GM12892 (cell line): ENCODE results near the gene GYS2.

ENCODE experiments used
- DNase-seq: peaks from one replicate; pipeline ENCODE4 v3.0.0; 2011; ENCODE audit not compliant: insufficient read length
- FAIRE-seq: peaks from 2 replicates; lab custom pipeline; 2011; peaks lifted over from hg19 to GRCh38; lab: Jason Lieb, UNC
- POLR2A ChIP-seq: IDR thresholded peaks from 2 replicates; pipeline ENCODE4 v1.6.1; 2011; ENCODE audit warnings: low read depth, low read length, control low read depth
- POLR2AphosphoS5 ChIP-seq: IDR thresholded peaks from 2 replicates; pipeline ENCODE4 v1.6.1; 2011; ENCODE audit warnings: low read depth, low read length, control low read depth
- TAF1 ChIP-seq: IDR thresholded peaks from 2 replicates; pipeline ENCODE4 v1.6.1; 2011; ENCODE audit warnings: low read depth, mild to moderate bottlenecking, control low read depth, low read length, borderline replicate concordance

The GYS2 gene

DNA sequence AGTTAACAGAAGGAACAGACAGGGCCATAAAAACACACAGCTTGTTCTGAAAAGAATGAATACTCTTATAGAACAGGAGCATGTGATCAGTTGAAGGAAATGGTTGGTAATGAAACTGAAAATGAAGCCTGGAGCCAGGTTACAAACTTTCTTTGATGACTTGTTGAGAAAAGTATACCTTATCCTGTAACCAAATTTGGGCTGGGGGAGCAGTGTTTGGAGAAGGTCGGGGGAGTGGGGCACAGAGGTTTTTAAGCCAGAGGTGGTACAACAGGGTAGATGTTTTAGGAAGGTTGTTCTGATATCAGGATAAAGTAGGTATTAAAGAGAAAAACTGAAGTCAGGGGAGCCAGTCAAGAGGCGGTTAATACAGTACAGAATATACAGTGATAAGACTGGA lies 94.9 kb downstream of the GYS2 start:
- peak; percentile 81 for FAIRE-seq
- DNase-seq = peak; percentile 5
- TF ChIP-seq POLR2A = no peak

DNA sequence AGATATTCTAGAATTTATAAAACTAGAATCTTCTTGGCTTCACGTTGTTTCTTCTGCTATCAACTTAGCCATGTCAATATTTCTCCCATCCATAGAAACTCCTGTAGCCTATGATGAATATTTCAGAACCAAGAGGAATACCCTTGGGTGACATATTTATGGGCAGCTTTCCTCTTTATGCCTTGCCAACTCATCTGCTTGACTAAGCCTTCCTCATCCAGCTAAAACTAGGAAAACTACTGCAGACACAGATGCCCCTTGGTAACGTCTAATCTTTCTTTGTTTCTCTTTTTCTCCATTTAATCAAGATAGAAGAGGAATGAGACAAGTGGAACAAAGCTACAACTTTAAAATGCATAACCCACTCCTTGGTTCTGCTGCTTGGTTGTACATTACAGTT lies 96.8 kb downstream of the GYS2 start:
- no peak for TF ChIP-seq POLR2A
- no peak for TF ChIP-seq POLR2AphosphoS5
- no peak for TF ChIP-seq TAF1
- FAIRE-seq = no peak
- no peak for DNase-seq

DNA sequence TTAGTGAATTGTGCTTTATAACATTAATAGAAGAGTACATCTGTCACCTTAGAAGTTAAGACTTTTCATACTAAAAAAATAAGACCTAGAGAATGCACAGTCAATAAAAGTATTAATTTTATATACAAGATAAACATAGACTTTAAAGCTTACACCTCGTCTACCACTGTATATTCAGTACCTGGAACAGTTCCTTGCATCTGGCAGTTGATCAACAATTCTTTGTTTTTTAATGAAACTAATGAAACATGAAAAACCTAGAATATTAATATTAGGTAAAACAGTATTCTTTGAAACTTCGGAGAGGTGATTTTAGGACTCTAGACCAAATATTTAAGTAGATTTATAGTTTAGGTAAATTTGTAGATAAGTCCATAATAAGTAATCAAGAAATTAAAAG lies 98.8 kb downstream of the GYS2 start:
- no peak for DNase-seq
- TF ChIP-seq TAF1 (no peak), POLR2A (no peak), POLR2AphosphoS5 (no peak)
- FAIRE-seq = no peak

DNA sequence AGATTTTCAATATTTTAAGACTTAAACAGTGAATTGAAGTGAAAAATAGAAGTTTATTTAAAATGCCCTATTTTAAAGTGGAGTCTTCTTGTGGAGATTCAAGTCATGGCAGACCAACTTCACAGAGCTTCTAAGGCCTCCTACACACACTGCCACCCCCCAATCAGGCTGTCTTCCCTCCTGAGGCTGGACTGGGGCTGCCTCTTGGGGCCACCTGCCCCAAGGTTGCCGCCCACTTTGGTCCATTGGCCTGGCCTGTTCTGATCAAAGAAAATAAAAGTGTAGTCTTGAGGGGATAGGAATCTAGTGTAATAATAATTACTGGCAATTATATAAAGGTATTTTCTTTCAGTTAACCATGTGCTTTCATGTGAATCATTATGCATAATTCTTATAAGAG lies 101.8 kb downstream of the GYS2 start:
- TF ChIP-seq POLR2AphosphoS5 (no peak), TAF1 (no peak), POLR2A (no peak)

DNA sequence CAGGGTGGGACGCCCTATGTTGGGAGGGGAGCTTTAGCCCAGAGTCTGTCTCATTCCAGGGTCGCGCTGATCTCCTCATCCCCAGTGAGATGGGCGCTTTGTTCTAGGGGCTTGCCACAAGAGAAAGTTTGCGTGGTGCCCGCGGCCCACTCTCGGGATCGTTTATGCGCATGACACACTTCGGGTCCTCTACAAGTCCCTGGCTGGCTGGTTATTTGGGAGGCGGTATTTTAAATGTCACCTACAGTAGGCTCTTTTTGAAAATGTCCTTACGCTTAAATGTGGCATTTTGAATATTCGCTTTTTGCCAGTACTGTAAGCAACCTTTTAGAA lies 102.5 kb downstream of the GYS2 start:
- DNase-seq = peak; percentile 2
- no peak for TF ChIP-seq TAF1
- no peak for TF ChIP-seq POLR2A
- no peak for TF ChIP-seq POLR2AphosphoS5

More for the DNA sequence above, 101.8 kb downstream of the GYS2 start:
- DNase-seq = no peak
- no peak for FAIRE-seq

DNA sequence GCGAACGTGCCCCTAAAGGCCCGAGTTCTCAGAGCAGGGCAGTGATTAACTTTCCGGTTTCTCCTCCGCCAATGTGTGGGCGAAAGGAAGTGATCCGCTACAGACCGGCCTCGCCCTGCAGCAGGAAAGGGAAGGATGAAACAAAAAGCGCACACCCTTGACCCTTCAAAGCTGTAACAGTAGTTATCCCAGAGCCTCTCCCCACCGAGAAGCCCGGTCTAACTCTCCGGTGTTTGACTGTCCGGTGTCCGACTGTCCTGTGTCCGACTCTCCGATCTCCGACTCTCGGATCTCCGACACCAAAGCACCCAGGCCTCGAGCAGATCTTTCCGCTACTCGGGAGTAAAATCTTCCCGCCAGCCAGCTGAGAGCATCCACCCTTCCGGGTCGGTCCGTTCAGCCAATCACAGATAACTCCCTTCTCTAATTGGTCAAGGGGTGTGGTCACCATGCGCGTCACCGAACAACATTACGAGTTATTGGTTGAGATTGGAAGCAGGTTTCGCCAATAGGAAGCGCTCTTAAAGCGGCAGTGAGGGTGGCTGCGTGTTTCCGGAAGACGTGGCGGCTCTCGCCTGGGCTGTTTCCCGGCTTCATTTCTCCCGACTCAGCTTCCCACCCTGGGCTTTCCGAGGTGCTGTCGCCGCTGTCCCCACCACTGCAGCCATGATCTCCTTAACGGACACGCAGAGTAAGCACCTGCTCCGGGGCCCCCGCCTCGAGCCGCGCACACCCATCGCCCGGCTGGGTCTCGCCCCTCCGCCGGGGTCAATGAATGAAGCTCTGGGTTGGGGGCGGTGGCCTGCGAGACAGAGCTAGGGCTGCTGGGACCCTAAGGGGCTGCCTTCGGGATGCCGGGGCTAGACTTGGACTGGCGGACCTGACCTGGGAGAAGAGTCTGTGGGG lies 103.1 kb downstream of the GYS2 start, which contains the start of the genes GOLT1B and RECQL:
Gene GOLT1B, plus strand, starts transcription at position 532 of the 906 bp plus-strand sequence. Its CDS starts 135 bp downstream, at position 667.
Gene RECQL, minus strand, starts transcription at position 378 of the 906 bp plus-strand sequence. CDS start 2,065 bp downstream, outside the sequence.
- TF ChIP-seq POLR2A (peak; percentile 90), POLR2AphosphoS5 (peak; percentile 86), TAF1 (peak; percentile 55; the same call in 1 of the 2 replicates)
- FAIRE-seq (peak; percentile 91), DNase-seq (peak; percentile 58)

More for the DNA sequence above, 102.5 kb downstream of the GYS2 start:
- FAIRE-seq = no peak

DNA sequence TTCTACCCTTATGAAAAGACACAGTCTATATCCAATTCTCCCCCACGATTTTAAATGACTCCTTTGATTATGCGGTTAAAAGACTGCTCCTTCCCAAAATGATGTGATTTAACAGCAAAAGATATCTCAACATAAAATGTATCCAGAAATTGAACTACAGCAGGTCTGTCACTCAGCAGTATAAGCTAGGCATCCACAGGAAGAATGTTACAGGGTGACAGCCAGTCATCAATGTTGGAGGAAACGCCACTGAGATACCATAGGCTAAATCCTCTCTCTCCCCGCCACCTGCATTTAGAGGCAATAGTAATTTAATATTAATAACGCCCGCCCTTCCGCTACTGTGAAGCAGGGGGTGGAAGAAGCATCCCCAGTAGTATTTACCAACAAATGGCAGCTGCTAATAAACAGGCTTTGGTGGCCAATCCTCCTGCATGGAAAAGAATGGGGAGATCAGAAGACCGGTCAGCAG lies 103.8 kb downstream of the GYS2 start:
- TF ChIP-seq POLR2A (no peak), POLR2AphosphoS5 (no peak), TAF1 (no peak)
- DNase-seq (no peak), FAIRE-seq (no peak)

DNA sequence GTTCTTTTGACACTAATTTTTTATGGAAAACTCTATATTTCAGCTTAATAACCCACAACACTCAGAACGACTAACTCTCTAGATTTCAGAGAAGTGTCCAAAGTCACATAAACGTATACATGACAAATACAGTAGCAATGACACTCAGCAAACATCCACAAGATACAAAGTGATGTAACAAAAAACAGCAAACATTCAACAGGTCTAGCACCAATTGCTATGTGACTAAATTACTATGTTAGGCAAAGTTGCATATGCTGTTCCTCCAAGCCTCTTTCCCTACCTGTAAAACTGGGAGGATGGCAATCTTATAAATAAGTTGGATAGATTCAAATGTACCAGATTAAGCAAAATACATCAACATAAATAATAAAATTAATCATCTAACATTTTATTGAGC lies 104.9 kb downstream of the GYS2 start:
- FAIRE-seq (no peak), DNase-seq (no peak)
- TF ChIP-seq TAF1 = no peak
- no peak for TF ChIP-seq POLR2A
- no peak for TF ChIP-seq POLR2AphosphoS5
